GM19238 (cell line): ENCODE results near the gene TEDC2.
"Not testable (repeated sequence)": the region's sequence is repeated elsewhere in the genome, so short reads cannot be mapped to it uniquely, and the experiment has no call there.

Source experiments
- DNase-seq: peaks from one replicate; pipeline ENCODE4 v3.0.0; 2011; ENCODE audit warnings: low spot score; ENCODE audit not compliant: insufficient read length

Gene TEDC2

GRCh38 chr16:2437032-2437790 is 22.7 kb upstream of the TEDC2 start:
- DNase-seq: no peak

- DNase-seq: no peak
Observed at GRCh38 chr16:2438121-2438520, 21.8 kb upstream of the TEDC2 start.

- DNase-seq: no peak
Observed at GRCh38 chr16:2439598-2439997, 20.3 kb upstream of the TEDC2 start.

GRCh38 chr16:2441143-2441804 is 18.6 kb upstream of the TEDC2 start:
- DNase-seq: not testable (repeated sequence)

- DNase-seq: no peak
Observed at GRCh38 chr16:2443555-2443954, 16.4 kb upstream of the TEDC2 start.

GRCh38 chr16:2447920-2448583 is 11.9 kb upstream of the TEDC2 start:
- no peak for DNase-seq

GRCh38 chr16:2449118-2449517 is 10.8 kb upstream of the TEDC2 start:
- DNase-seq: no peak

GRCh38 chr16:2450535-2450934 is 9.4 kb upstream of the TEDC2 start:
- DNase-seq: no peak

- no peak for DNase-seq
Observed at GRCh38 chr16:2450975-2451381, 8.9 kb upstream of the TEDC2 start.

GRCh38 chr16:2451851-2452320 is 8.0 kb upstream of the TEDC2 start:
- DNase-seq: no peak

- no peak for DNase-seq
Observed at GRCh38 chr16:2452650-2453049, 7.3 kb upstream of the TEDC2 start.

GRCh38 chr16:2455081-2455845 is 4.6 kb upstream of the TEDC2 start:
- no peak for DNase-seq

GRCh38 chr16:2456551-2457153 is 3.3 kb upstream of the TEDC2 start:
- no peak for DNase-seq

- no peak for DNase-seq
Observed at GRCh38 chr16:2457267-2457666, 2.6 kb upstream of the TEDC2 start.

GRCh38 chr16:2457946-2458345 is 2.0 kb upstream of the TEDC2 start:
- no peak for DNase-seq

- DNase-seq: no peak
Observed at GRCh38 chr16:2458887-2459646, 842 bp upstream of the TEDC2 start.

- DNase-seq: no peak
Observed at GRCh38 chr16:2460391-2460713, 443 bp downstream of the TEDC2 start.

GRCh38 chr16:2460916-2461315 is 1.0 kb downstream of the TEDC2 start:
- no peak for DNase-seq

GRCh38 chr16:2462031-2462866 is 2.3 kb downstream of the TEDC2 start:
- DNase-seq: no peak

- DNase-seq: no peak
Observed at GRCh38 chr16:2464333-2464732, 4.4 kb downstream of the TEDC2 start.
